GM23338 (cell line): ENCODE results near the gene SQSTM1.

Experiments used
- EZH2phosphoT487 ChIP-seq: fragments of 200-600 bp; sonication (generic); IDR thresholded peaks from one replicate; pipeline ENCODE4 v1.8.1; 2018; ENCODE audit warnings: antibody characterized with exemption; ENCODE audit not compliant: unreplicated experiment
- POLR2AphosphoS5 ChIP-seq: IDR thresholded peaks from 2 replicates; pipeline ENCODE4 v1.6.1; 2016; ENCODE audit warnings: antibody characterized with exemption, low read depth
- STAT1 ChIP-seq: IDR thresholded peaks from one replicate; pipeline ENCODE4 v1.6.1; 2016; ENCODE audit warnings: antibody characterized with exemption; ENCODE audit not compliant: unreplicated experiment
- TF ChIP-seq, protein P1 (sequence below), 2 experiments: fragments of 200-600 bp in 1 of 2; sonication (generic) in 1 of 2; conservative IDR thresholded peaks; 2 replicates each; pipeline versions ENCODE4 v1.5.1 to v1.6.1; 2016 to 2017; ENCODE audit warnings: antibody characterized with exemption in 2 of 2, low read depth in 2 of 2, mild to moderate bottlenecking in 2 of 2, moderate library complexity in 1 of 2

DNA sequence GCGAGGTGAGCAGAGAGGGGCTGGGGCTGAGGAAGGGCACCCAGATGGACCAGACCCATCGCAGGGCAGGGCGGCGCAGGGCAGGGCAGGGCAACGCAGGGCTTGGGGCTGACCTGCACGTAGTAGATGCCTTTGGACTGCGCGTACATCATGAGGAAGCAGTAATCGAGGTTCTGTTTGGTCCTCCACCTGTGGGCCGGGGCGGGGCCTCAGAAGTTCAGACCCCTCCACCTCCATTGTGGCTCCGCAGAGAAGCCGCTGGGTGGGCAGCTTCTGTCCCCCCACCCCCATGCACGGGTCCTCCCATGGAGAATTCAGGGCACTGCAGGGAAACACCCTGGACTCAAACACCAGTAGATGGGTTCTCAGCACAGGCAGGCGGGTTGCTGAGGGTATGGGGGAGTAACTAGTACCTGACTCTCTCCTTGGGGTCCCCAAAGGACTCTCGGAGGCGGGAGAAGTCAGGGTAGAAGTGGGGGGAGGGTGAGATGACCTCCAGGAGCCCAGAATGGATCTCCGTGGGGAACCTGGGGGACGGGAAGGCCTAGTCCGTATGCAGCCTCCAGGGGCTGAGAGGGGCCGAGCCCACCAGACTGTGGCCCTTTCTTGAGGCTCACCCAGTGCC is 20.5 kb upstream of the SQSTM1 start:
- TF ChIP-seq, protein P1, sequence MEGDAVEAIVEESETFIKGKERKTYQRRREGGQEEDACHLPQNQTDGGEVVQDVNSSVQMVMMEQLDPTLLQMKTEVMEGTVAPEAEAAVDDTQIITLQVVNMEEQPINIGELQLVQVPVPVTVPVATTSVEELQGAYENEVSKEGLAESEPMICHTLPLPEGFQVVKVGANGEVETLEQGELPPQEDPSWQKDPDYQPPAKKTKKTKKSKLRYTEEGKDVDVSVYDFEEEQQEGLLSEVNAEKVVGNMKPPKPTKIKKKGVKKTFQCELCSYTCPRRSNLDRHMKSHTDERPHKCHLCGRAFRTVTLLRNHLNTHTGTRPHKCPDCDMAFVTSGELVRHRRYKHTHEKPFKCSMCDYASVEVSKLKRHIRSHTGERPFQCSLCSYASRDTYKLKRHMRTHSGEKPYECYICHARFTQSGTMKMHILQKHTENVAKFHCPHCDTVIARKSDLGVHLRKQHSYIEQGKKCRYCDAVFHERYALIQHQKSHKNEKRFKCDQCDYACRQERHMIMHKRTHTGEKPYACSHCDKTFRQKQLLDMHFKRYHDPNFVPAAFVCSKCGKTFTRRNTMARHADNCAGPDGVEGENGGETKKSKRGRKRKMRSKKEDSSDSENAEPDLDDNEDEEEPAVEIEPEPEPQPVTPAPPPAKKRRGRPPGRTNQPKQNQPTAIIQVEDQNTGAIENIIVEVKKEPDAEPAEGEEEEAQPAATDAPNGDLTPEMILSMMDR (conservative IDR thresholded peaks at IDR 0.05; ENCODE audit: low read depth in 2 of 2): no peak
- TF ChIP-seq STAT1: no peak
- no peak for TF ChIP-seq EZH2phosphoT487
- TF ChIP-seq POLR2AphosphoS5: no peak
